Measurements from ENCODE around the gene KLHL14. TPM values are rescaled to one million over a fixed set of nuclear protein-coding genes. Genes with fewer than 3 reads are reported as not detected.
"Not testable (repeated sequence)": the region's sequence is repeated elsewhere in the genome, so short reads cannot be mapped to it uniquely, and the experiment has no call there.

Gene KLHL14
- total and polyA plus RNA-seq, 2 of the 13 experiments (the other 11 are each of a cell fraction or from before 2014, with no cell fraction given) = 16.0 to 41.8 TPM

DNA sequence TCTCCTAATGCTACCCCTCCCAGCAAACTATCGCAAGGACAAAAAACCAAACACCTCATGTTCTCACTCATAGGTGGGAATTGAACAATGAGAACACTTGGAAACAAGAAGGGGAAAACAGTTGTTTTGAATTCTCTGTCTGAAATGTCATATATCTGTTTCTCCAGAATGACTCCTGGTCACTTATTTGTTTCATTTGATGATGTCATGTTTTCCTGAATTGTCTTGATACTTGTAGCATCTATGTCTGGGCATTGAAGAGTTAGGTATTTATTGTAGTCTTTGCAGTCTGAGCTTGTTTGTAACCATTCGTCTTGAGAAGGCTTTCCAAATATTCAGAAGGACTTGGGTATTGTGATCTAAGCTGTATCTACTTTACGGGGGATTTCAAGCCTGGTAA is 118.3 kb downstream of the KLHL14 start:
- CTCF ChIA-PET (ENCODE audit: low intra/inter-chr PET ratio, low total read pairs); in situ Hi-C loops (cut with HindIII; ENCODE audit: extremely low pct_ligation_motif_present, low pct_unique_long_range_greater_than_20kb); intact Hi-C loops (cut with micrococcal nuclease; ENCODE audit: unreplicated experiment); FAIRE-seq; H3K9ac ChIP-seq (ENCODE audit: insufficient read depth, low read depth, low read length); BruUV-seq (replicated peaks); POLR2A ChIA-PET; ATAC-seq; H3K79me2 ChIP-seq (ENCODE audit: insufficient read depth, low read length); H3K4me1 ChIP-seq (ENCODE audit: insufficient read depth, low read length); H4K20me1 ChIP-seq (ENCODE audit: insufficient read depth, low read length); H3K27me3 ChIP-seq (ENCODE audit: control insufficient read depth in 1 of 2, insufficient read depth in 2 of 2, low read length in 2 of 2); H3K4me3 ChIP-seq (replicated peaks in 1 of 3; ENCODE audit: insufficient read depth in 1 of 3, low read depth in 2 of 3, low read length in 3 of 3); H3K4me2 ChIP-seq (ENCODE audit: low read depth, low read length); H3K36me3 ChIP-seq (replicated peaks in 1 of 2; ENCODE audit: control insufficient read depth in 1 of 2, insufficient read depth in 2 of 2, low read length in 2 of 2); H2AFZ ChIP-seq (ENCODE audit: low read length); H3K9me3 ChIP-seq (ENCODE audit: low read length); H3K27ac ChIP-seq (ENCODE audit: extremely low read length, insufficient read depth, low read length); DNase-seq (ENCODE audit: low spot score); TF ChIP-seq CREB1, ATF7 (CRISPR knock-in tag; IDR thresholded peaks at IDR 0.05): not testable (repeated sequence)
- WGBS (ENCODE audit: low lambda C conversion rate) = 8% methylated on average over 3 of the region's 3 CpGs
- TF ChIP-seq CREB1 (IDR thresholded peaks at IDR 0.05) (peak; percentile 53), ATF7 (IDR thresholded peaks at IDR 0.05) (peak; percentile 93)

GRCh38 chr18:32637659-32638058 is 135.2 kb downstream of the KLHL14 start:
- H3K9me3 ChIP-seq (ENCODE audit: low read length); H3K79me2 ChIP-seq (ENCODE audit: insufficient read depth, low read length); DNase-seq (ENCODE audit: low spot score); in situ Hi-C loops (cut with HindIII; ENCODE audit: extremely low pct_ligation_motif_present, low pct_unique_long_range_greater_than_20kb); H3K4me3 ChIP-seq (replicated peaks in 1 of 3; ENCODE audit: insufficient read depth in 1 of 3, low read depth in 2 of 3, low read length in 3 of 3); BruUV-seq (replicated peaks); H3K9ac ChIP-seq (ENCODE audit: insufficient read depth, low read depth, low read length); H3K4me2 ChIP-seq (ENCODE audit: low read depth, low read length); H3K27ac ChIP-seq (ENCODE audit: extremely low read length, insufficient read depth, low read length); FAIRE-seq; CTCF ChIA-PET (ENCODE audit: low intra/inter-chr PET ratio, low total read pairs); H3K4me1 ChIP-seq (ENCODE audit: insufficient read depth, low read length); POLR2A ChIA-PET; H3K27me3 ChIP-seq (ENCODE audit: control insufficient read depth in 1 of 2, insufficient read depth in 2 of 2, low read length in 2 of 2); ATAC-seq; H4K20me1 ChIP-seq (ENCODE audit: insufficient read depth, low read length); H3K36me3 ChIP-seq (replicated peaks in 1 of 2; ENCODE audit: control insufficient read depth in 1 of 2, insufficient read depth in 2 of 2, low read length in 2 of 2); H2AFZ ChIP-seq (ENCODE audit: low read length): not testable (repeated sequence)
- 5% methylated on average over 1 of the region's 1 CpG for WGBS (ENCODE audit: low lambda C conversion rate)
- intact Hi-C loops (cut with micrococcal nuclease; ENCODE audit: unreplicated experiment) = loop anchor here (10.0 kb wide), 1 partner anchor 63 kb away; no protein-coding TSS in a partner anchor

Data from HepG2 (cell line).